Fibroblast of lung (primary cell): Measurements from ENCODE around the gene CFAP410. TPM values are rescaled to one million over a fixed set of nuclear protein-coding genes. Genes with fewer than 3 reads are reported as not detected.

Source experiments
- DNase-seq, 2 donors: peaks; one replicate each; pipeline versions ENCODE4 v3.0.0 to v3.0.0-alpha.2; 2010; ENCODE audit warnings: low read depth in 2 of 2
- H2AFZ ChIP-seq: 2 replicates; pipeline ENCODE4 v1.5.1; 2012; ENCODE audit warnings: low read length, control low read depth, inconsistent platforms
- H3K27ac ChIP-seq: 2 replicates; pipeline ENCODE4 v1.5.1; 2011; ENCODE audit warnings: low read length, control low read depth; ENCODE audit not compliant: insufficient read depth
- H3K27me3 ChIP-seq: 2 replicates; pipeline ENCODE4 v1.5.1; 2011; ENCODE audit warnings: mild to moderate bottlenecking, low read length; ENCODE audit not compliant: control insufficient read depth, insufficient read depth
- H3K36me3 ChIP-seq: 2 replicates; pipeline ENCODE4 v1.5.1; 2011; ENCODE audit warnings: low read length; ENCODE audit not compliant: control insufficient read depth, insufficient read depth
- H3K4me1 ChIP-seq: 2 replicates; pipeline ENCODE4 v1.5.1; 2011; ENCODE audit warnings: low read length; ENCODE audit not compliant: control insufficient read depth, insufficient read depth; ENCODE audit errors: extremely low read depth
- H3K4me2 ChIP-seq: 2 replicates; pipeline ENCODE4 v1.5.1; 2011; ENCODE audit warnings: low read length, control low read depth; ENCODE audit not compliant: insufficient read depth; ENCODE audit errors: extremely low read depth
- H3K4me3 ChIP-seq, 4 experiments: fragments of 200-600 bp in 1 of 4; sonication (generic) in 1 of 4; replicated peaks in 1 of 4; 2 replicates each; pipeline ENCODE4 v1.5.1; 2011 to 2016; ENCODE audit warnings: low read length in 4 of 4, low read depth in 3 of 4, mild to moderate bottlenecking in 3 of 4, control low read depth in 2 of 4, inconsistent platforms in 1 of 4, mixed read lengths in 1 of 4; ENCODE audit not compliant: insufficient read depth in 1 of 4; ENCODE audit errors: control extremely low read depth in 1 of 4
- H3K79me2 ChIP-seq: 2 replicates; pipeline ENCODE4 v1.5.1; 2012; ENCODE audit warnings: mild to moderate bottlenecking, low read length, inconsistent platforms; ENCODE audit not compliant: control insufficient read depth, insufficient read depth
- H3K9ac ChIP-seq: 2 replicates; pipeline ENCODE4 v1.5.1; 2011; ENCODE audit warnings: mild to moderate bottlenecking, low read length, control low read depth; ENCODE audit not compliant: insufficient read depth
- H3K9me3 ChIP-seq: 2 replicates; pipeline ENCODE4 v1.5.1; 2012; ENCODE audit warnings: low read depth, low read length; ENCODE audit not compliant: control insufficient read depth, insufficient read depth
- H4K20me1 ChIP-seq: 2 replicates; pipeline ENCODE4 v1.5.1; 2011; ENCODE audit warnings: low read length; ENCODE audit not compliant: control insufficient read depth, insufficient read depth; ENCODE audit errors: extremely low read depth
- EZH2 ChIP-seq: IDR thresholded peaks from 2 replicates; pipeline ENCODE4 v1.5.1; 2012; ENCODE audit warnings: low read length, control low read depth, mild to moderate bottlenecking; ENCODE audit errors: missing control alignments
- polyA plus RNA-seq, 2 donors: library from polyadenylated mRNA; depleted of rRNA in 1 of 2; stranded (reverse) in 1 of 2; unstranded in 1 of 2; fragments of >200 nt; gene quantifications; 2 replicates each; pipeline ENCODE4 v1.2.1, GENCODE V29; 2011 to 2012; ENCODE audit warnings: missing spikeins in 1 of 2
- total RNA-seq: library from RNA; depleted of rRNA; stranded (reverse); fragments of >200 nt; gene quantifications from 2 replicates; pipeline ENCODE4 v1.2.1, GENCODE V29; 2014
- TF ChIP-seq, protein P1 (sequence below), 2 donors: IDR thresholded peaks in 1 of 2; conservative IDR thresholded peaks in 1 of 2; 1 replicate in 1 of 2; 2 replicates in 1 of 2; pipeline ENCODE4 v1.5.1; 2011 to 2012; ENCODE audit warnings: low read length in 2 of 2, control low read depth in 1 of 2, inconsistent platforms in 1 of 2, low read depth in 1 of 2, mild to moderate bottlenecking in 1 of 2

Gene CFAP410
- total and polyA plus RNA-seq, 2 donors (not counting 1 experiment from before 2014, with no cell fraction given): 4.9 to 7.1 TPM

DNA sequence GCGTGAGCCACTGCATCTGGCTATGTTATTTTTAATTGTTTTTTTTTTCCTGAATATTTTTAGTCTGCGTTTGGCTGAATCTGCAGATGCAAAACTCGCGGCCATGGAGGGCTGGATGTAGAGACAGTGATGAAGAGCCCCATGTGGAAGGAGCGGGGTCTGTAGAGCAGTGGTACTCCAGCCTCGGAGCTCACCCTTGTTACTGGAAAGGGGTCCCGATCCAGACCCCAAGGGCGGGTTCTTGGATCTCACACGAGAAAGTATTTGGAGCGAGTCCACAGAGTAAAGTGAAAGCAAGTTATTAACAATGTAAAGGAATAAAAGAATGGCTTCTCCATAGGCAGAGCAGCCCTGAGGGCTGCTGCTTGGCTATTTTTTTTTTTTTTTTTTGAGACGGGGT, 17.0 kb upstream of the CFAP410 start:
- no peaks in the 10 kb centered on the region for H3K9me3 ChIP-seq
- H3K9ac ChIP-seq: no peak overlapping the region
- no peak overlapping the region for H3K27ac ChIP-seq
- no peaks in the 10 kb centered on the region for H3K36me3 ChIP-seq
- no peaks in the 10 kb centered on the region for H4K20me1 ChIP-seq
- TF ChIP-seq EZH2: no peak
- TF ChIP-seq, protein P1, sequence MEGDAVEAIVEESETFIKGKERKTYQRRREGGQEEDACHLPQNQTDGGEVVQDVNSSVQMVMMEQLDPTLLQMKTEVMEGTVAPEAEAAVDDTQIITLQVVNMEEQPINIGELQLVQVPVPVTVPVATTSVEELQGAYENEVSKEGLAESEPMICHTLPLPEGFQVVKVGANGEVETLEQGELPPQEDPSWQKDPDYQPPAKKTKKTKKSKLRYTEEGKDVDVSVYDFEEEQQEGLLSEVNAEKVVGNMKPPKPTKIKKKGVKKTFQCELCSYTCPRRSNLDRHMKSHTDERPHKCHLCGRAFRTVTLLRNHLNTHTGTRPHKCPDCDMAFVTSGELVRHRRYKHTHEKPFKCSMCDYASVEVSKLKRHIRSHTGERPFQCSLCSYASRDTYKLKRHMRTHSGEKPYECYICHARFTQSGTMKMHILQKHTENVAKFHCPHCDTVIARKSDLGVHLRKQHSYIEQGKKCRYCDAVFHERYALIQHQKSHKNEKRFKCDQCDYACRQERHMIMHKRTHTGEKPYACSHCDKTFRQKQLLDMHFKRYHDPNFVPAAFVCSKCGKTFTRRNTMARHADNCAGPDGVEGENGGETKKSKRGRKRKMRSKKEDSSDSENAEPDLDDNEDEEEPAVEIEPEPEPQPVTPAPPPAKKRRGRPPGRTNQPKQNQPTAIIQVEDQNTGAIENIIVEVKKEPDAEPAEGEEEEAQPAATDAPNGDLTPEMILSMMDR (conservative IDR thresholded peaks at IDR 0.05 in 1 of 2, IDR thresholded peaks at IDR 0.05 in 1 of 2; ENCODE audit: low read depth in 1 of 2, low read length in 2 of 2): no peak
- no peak overlapping the region for H2AFZ ChIP-seq
- H3K4me1 ChIP-seq: no peaks in the 10 kb centered on the region
- no peak overlapping the region for H3K4me3 ChIP-seq
- H3K27me3 ChIP-seq: no peaks in the 10 kb centered on the region
- H3K4me2 ChIP-seq: no peak overlapping the region
- H3K79me2 ChIP-seq: no peaks in the 10 kb centered on the region
- DNase-seq: no peak

DNA sequence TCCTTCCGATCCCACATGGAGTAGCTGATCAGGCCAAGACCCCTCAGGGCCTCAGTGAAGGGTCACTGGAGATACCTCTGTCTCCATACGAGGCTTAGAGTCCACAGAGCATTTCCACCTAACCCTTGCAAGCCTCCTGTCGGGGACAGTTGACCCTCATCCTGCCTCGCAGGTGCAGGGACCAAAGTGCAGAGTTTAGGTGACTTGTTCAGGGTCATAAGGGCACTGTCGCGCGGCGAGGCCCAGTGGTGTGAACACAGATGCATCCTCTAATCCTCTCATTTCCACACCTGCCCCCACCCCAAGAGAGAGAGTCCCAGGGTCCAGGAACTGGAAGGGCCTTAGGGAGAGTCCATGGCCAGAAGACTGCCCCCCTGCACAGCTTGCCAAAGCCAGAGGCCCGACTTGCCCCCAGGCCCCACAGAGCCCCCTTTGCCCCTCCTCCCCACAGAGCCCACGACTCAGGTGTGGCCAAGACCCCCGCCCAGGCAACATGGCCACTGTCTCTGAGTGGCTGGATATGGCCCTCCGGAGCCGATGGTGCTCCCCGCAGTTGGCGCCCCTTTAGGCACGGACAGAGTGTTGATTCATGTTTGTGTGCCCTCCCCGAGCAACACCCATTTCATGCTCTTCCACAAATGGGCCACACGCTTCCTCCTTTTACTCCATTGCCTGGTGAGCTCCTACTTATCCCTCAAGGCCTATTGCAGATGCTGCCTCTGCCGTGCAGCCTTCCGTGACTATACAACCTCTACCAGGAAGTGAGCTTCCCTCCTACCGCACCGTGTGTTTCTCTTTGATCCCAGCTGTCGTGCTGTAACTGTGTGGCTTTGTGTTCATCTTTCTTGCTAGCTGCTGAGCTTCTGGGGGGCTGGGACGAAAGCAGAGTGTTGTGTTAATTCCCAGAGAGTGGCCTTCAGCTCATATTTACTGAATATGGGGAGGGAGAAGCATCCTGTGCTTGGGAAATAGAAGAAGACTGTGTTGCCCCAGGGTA, 15.9 kb upstream of the CFAP410 start:
- Histone ChIP-seq H3K9ac (no peak overlapping the region), H3K36me3 (no peaks in the 10 kb centered on the region), H3K4me3 (no peak overlapping the region), H3K79me2 (no peaks in the 10 kb centered on the region), H2AFZ (no peak overlapping the region), H3K27ac (no peak overlapping the region), H3K27me3 (no peaks in the 10 kb centered on the region), H3K4me2 (no peak overlapping the region), H3K4me1 (no peaks in the 10 kb centered on the region), H4K20me1 (no peaks in the 10 kb centered on the region), H3K9me3 (no peaks in the 10 kb centered on the region)
- TF ChIP-seq, protein P1 (conservative IDR thresholded peaks at IDR 0.05 in 1 of 2, IDR thresholded peaks at IDR 0.05 in 1 of 2; ENCODE audit: low read depth in 1 of 2, low read length in 2 of 2): no peak
- TF ChIP-seq EZH2: no peak
- no peak for DNase-seq

DNA sequence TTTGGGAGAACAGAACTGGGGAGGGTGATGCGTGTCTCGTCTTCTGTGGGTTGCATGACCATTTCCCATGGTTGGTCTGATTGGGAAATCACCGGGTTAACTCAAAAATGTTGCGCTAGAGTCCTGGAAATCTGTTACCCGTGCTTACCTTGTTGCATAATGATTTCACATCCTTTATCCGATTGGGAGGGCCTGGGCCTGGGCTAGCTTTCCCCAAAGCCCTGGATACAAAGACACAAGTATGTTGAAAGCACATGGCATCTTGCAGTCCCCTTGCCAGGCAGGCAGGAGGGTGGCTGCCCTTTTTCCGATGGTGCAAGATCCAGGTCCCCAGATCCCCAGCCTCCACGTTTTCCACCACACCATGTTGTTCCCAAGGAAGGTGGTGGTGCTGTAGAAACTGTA, 14.8 kb upstream of the CFAP410 start:
- H4K20me1 ChIP-seq: no peaks in the 10 kb centered on the region
- H3K27me3 ChIP-seq: no peaks in the 10 kb centered on the region
- H3K4me2 ChIP-seq: no peak overlapping the region
- no peaks in the 10 kb centered on the region for H3K36me3 ChIP-seq
- H3K4me1 ChIP-seq: no peaks in the 10 kb centered on the region
- H3K9ac ChIP-seq: no peak overlapping the region
- no peak overlapping the region for H2AFZ ChIP-seq
- no peak overlapping the region for H3K4me3 ChIP-seq
- no peak for DNase-seq
- no peaks in the 10 kb centered on the region for H3K9me3 ChIP-seq
- no peak for TF ChIP-seq EZH2
- TF ChIP-seq, protein P1 (conservative IDR thresholded peaks at IDR 0.05 in 1 of 2, IDR thresholded peaks at IDR 0.05 in 1 of 2; ENCODE audit: low read depth in 1 of 2, low read length in 2 of 2): no peak
- no peaks in the 10 kb centered on the region for H3K79me2 ChIP-seq
- H3K27ac ChIP-seq: no peak overlapping the region
